ENCODE data around the gene ZDHHC12.

The ZDHHC12 gene

GRCh38 chr9:128729766-128730517 lies 6.0 kb upstream of the ZDHHC12 start:
- TF ChIP-seq CTCF (conservative IDR thresholded peaks at IDR 0.05): no peak
- TF ChIP-seq ZFX (IDR thresholded peaks at IDR 0.05): no peak
- no peak overlapping the region for H3K27ac ChIP-seq

DNA sequence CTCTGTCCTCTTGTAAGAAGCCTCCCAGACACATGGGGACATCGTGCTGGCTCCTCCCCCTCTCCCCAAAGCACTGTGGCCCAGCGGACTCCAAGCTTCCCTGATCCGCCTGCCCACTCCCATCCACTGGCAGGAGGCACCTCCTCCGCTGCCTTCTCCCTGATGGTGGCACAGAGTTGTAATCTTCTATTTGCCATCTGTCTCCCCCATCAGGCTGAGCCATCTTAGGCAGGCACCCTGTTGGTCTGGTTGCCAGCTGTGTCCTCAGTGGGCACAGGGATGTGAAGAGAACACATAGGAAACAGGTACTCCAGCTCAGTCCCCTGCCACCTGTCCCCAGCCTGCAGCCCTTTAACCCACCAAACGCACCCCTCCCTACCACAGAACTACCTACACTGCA lies 5.4 kb upstream of the ZDHHC12 start:
- H3K27ac ChIP-seq: no peak overlapping the region
- no peak for TF ChIP-seq ZFX (IDR thresholded peaks at IDR 0.05)
- no peak for TF ChIP-seq CTCF (conservative IDR thresholded peaks at IDR 0.05)

- H3K27ac ChIP-seq: no peak overlapping the region
- TF ChIP-seq CTCF (conservative IDR thresholded peaks at IDR 0.05) (no peak), ZFX (IDR thresholded peaks at IDR 0.05) (no peak)
Measured at GRCh38 chr9:128728298-128728697, 4.4 kb upstream of the ZDHHC12 start.

DNA sequence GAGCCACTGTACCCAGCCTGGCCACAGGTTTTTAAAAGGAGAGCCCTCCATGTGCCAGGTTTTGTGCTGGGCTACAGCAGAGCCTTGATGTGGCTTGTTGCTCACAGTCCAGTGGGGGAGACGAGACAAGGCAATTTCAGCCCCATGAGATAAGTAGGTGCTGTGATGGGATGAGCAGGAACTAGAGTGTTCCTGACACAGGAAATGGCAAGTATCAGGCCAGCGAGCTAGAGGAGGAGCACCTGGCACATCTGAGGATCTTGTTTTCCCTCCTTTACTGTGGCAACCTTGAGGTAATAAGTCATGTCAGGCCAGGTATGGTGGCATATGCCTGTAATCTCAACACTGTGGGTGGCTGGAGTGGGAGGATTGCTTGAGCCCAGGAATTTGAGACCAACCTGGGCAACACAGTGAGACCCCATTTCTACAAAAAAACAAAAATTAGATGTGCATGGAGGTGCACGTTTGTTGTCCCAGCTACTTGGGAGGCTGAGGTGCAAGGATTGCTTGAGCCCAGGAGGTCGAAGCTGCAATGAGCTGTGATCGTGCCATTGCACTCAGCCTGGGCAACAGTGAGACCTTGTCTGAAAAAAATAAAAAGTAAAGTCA lies 3.8 kb upstream of the ZDHHC12 start:
- no peak overlapping the region for H3K27ac ChIP-seq
- TF ChIP-seq CTCF (conservative IDR thresholded peaks at IDR 0.05): no peak
- no peak for TF ChIP-seq ZFX (IDR thresholded peaks at IDR 0.05)

DNA sequence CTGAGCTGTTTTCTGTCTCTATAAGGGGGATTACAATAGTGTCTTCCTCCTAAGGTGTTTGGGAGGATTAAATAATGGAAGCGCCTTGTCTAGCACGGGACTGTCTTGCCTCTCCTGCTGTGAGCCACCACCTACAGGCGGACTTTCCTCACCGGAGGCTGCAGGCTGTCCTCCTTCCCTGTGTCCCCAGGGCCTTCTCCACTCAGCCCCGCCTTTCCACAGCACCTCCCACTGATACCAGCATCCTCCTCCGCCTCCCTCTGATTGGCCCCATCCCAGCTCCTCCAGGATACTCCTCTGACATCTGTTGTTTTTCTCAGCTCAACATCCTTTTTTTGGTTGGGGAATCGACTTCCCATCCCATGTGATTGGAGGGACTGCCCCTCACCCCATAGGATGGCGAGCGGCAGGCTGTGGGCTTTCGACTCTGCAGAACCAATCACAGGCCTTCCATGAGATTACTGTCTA lies 851 bp upstream of the ZDHHC12 start:
- H3K27ac ChIP-seq: peak overlapping the region; percentile 86
- TF ChIP-seq CTCF (conservative IDR thresholded peaks at IDR 0.05) (no peak), ZFX (IDR thresholded peaks at IDR 0.05) (no peak)

DNA sequence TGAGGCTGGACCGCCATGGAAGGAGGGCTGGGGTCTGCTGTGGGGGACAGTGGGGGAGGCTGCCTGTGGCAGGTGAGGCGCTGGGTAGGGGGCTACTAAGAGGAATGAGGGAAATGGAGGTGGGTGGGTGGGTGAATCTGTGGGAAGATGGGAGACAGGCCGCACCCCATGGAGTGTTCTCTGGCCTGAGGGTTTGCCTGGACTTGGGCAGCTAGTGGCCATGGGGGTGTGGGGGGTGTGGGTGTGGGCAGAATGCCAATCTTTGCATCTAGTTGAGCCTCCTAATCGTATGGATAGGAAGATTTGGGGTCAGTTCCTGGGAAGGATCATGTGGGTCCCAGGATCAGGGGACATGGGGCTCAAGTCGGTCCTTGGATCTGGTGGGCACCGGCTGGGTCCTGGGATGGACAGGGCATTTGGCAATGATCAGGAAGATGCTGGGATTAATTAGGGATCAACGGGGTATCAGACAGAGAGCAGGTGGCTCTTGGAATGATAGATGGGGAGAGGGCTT lies 518 bp downstream of the ZDHHC12 start:
- peak overlapping the region; percentile 86 for H3K27ac ChIP-seq
- no peak for TF ChIP-seq CTCF (conservative IDR thresholded peaks at IDR 0.05)
- TF ChIP-seq ZFX (IDR thresholded peaks at IDR 0.05): no peak
